Measurements from ENCODE around the gene PRICKLE3.
A peak's percentile ranks its signal among the peaks of the same experiment; 100 is the strongest.

Gene PRICKLE3

GRCh38 chrX:49204017-49204416 is 17.8 kb upstream of the PRICKLE3 start:
- H3K27ac Mint-ChIP-seq = no peak overlapping the region
- no peak for TF ChIP-seq CTCF (IDR thresholded peaks at IDR 0.05; ENCODE audit: unreplicated experiment in 3 of 3)
- H3K36me3 Mint-ChIP-seq (ENCODE audit: low read depth) = no peaks in the 10 kb centered on the region
- no peaks in the 10 kb centered on the region for H3K4me1 Mint-ChIP-seq
- H3K9me3 Mint-ChIP-seq = peaks cover 13% of the 10 kb centered on the region
- no peak overlapping the region for H3K4me3 Mint-ChIP-seq
- H3K27me3 Mint-ChIP-seq (ENCODE audit: low read depth) = peaks cover 9% of the 10 kb centered on the region

- no peak for TF ChIP-seq CTCF (IDR thresholded peaks at IDR 0.05; ENCODE audit: unreplicated experiment in 3 of 3)
- Mint-ChIP-seq H3K4me1 (no peaks in the 10 kb centered on the region), H3K36me3 (ENCODE audit: low read depth) (no peaks in the 10 kb centered on the region), H3K27me3 (ENCODE audit: low read depth) (peaks cover 14% of the 10 kb centered on the region), H3K9me3 (peaks cover 13% of the 10 kb centered on the region), H3K4me3 (no peak overlapping the region), H3K27ac (no peak overlapping the region)
These were observed 17.4 kb upstream of the PRICKLE3 start for GRCh38 chrX:49203536-49203935.

GRCh38 chrX:49202022-49202421 is 15.8 kb upstream of the PRICKLE3 start:
- Mint-ChIP-seq H3K9me3 (peaks cover 20% of the 10 kb centered on the region), H3K27ac (no peak overlapping the region), H3K27me3 (ENCODE audit: low read depth) (peaks cover 22% of the 10 kb centered on the region), H3K4me1 (no peaks in the 10 kb centered on the region), H3K4me3 (peak overlapping the region in 1 of 3 experiments; percentile 31), H3K36me3 (ENCODE audit: low read depth) (no peaks in the 10 kb centered on the region)
- no peak for TF ChIP-seq CTCF (IDR thresholded peaks at IDR 0.05; ENCODE audit: unreplicated experiment in 3 of 3)

- Mint-ChIP-seq H3K27ac (no peak within 1 kb of the TSS), H3K4me1 (no peaks in the 10 kb centered on the region), H3K9me3 (peaks cover 22% of the 10 kb centered on the region), H3K36me3 (ENCODE audit: low read depth) (no peaks in the 10 kb centered on the region), H3K27me3 (ENCODE audit: low read depth) (peaks cover 22% of the 10 kb centered on the region), H3K4me3 (peak within 1 kb of the TSS; percentile 40 to 59 (median 48))
- no peak for TF ChIP-seq CTCF (IDR thresholded peaks at IDR 0.05; ENCODE audit: unreplicated experiment in 3 of 3)
These were observed 14.0 kb upstream of the PRICKLE3 start, which contains the start of gene SYP for GRCh38 chrX:49199906-49200771. TSS of gene SYP (minus strand) at chrX:49200193. CDS start at chrX:49200186, 7 bp downstream.

GRCh38 chrX:49199315-49199595 is 13.1 kb upstream of the PRICKLE3 start:
- no peak overlapping the region for H3K4me3 Mint-ChIP-seq
- H3K27me3 Mint-ChIP-seq (ENCODE audit: low read depth) = peaks cover 22% of the 10 kb centered on the region
- no peaks in the 10 kb centered on the region for H3K4me1 Mint-ChIP-seq
- no peak overlapping the region for H3K27ac Mint-ChIP-seq
- no peaks in the 10 kb centered on the region for H3K36me3 Mint-ChIP-seq (ENCODE audit: low read depth)
- no peak for TF ChIP-seq CTCF (IDR thresholded peaks at IDR 0.05; ENCODE audit: unreplicated experiment in 3 of 3)
- H3K9me3 Mint-ChIP-seq = peaks cover 21% of the 10 kb centered on the region
